HG02870 (cell line): ENCODE data around the gene ERBB2.
"Not testable (repeated sequence)": the region's sequence is repeated elsewhere in the genome, so short reads cannot be mapped to it uniquely, and the experiment has no call there.

ENCODE experiments used
- ATAC-seq: cut with Tn5 transposase; IDR thresholded peaks from one replicate; pipeline ENCODE4 v1.9.1; 2021; ENCODE audit warnings: mild to moderate bottlenecking, moderate library complexity; ENCODE audit not compliant: unreplicated experiment

ERBB2 gene

GRCh38 chr17:39702901-39703893 is 3.3 kb downstream of the ERBB2 start:
- ATAC-seq = no peak

GRCh38 chr17:39703913-39704312 is 4.0 kb downstream of the ERBB2 start:
- no peak for ATAC-seq

- no peak for ATAC-seq
Observed at GRCh38 chr17:39704821-39705551, 5.1 kb downstream of the ERBB2 start.

GRCh38 chr17:39705786-39706348 is 6.0 kb downstream of the ERBB2 start:
- no peak for ATAC-seq

GRCh38 chr17:39706383-39706782 is 6.5 kb downstream of the ERBB2 start:
- no peak for ATAC-seq

- no peak for ATAC-seq
Observed at GRCh38 chr17:39706921-39707337, 7.1 kb downstream of the ERBB2 start.

GRCh38 chr17:39709319-39709997 is 9.6 kb downstream of the ERBB2 start:
- ATAC-seq = no peak

- no peak for ATAC-seq
Observed at GRCh38 chr17:39709998-39710964, 10.4 kb downstream of the ERBB2 start.

- ATAC-seq = not testable (repeated sequence)
Observed at GRCh38 chr17:39711071-39711470, 11.2 kb downstream of the ERBB2 start.

- ATAC-seq = no peak
Observed at GRCh38 chr17:39711851-39712250, 12.0 kb downstream of the ERBB2 start.

GRCh38 chr17:39714234-39714633 is 14.4 kb downstream of the ERBB2 start:
- ATAC-seq = no peak

GRCh38 chr17:39715375-39716072 is 15.7 kb downstream of the ERBB2 start:
- ATAC-seq = no peak

GRCh38 chr17:39716073-39716818 is 16.4 kb downstream of the ERBB2 start:
- no peak for ATAC-seq

GRCh38 chr17:39716879-39717536 is 17.1 kb downstream of the ERBB2 start:
- no peak for ATAC-seq

- no peak for ATAC-seq
Observed at GRCh38 chr17:39717660-39718059, 17.8 kb downstream of the ERBB2 start.

- ATAC-seq = no peak
Observed at GRCh38 chr17:39719563-39720355, 19.9 kb downstream of the ERBB2 start.

GRCh38 chr17:39722104-39722503 is 22.2 kb downstream of the ERBB2 start:
- ATAC-seq = no peak
